NCI-H345 (cell line): ENCODE results near the gene HYOU1.
"Not testable (repeated sequence)": the region's sequence is repeated elsewhere in the genome, so short reads cannot be mapped to it uniquely, and the experiment has no call there.

ENCODE experiments used
- DNase-seq: peaks from one replicate; lab custom pipeline; 2025; lab: John Stamatoyannopoulos, UW

Gene HYOU1

DNA sequence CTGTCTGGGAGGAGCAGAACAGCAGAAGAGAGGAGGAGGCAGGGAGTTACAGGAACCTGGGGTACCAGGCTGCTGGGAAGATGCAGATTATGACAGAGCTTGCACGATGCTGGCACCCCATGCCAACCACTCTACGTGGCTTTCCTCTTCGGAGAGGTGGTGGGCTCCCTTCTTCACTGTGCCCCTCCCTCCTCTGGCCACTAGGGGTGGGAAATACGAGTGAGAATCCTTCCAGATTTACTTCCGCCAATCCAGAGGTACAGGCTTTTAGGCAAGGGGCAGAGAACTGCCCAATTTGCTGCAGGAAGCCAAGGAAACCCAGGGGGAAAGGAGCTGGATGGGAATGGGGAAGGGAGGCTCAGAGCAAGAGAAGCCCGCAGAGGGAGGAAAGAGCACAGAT, 12.3 kb downstream of the HYOU1 start:
- no peak for DNase-seq

DNA sequence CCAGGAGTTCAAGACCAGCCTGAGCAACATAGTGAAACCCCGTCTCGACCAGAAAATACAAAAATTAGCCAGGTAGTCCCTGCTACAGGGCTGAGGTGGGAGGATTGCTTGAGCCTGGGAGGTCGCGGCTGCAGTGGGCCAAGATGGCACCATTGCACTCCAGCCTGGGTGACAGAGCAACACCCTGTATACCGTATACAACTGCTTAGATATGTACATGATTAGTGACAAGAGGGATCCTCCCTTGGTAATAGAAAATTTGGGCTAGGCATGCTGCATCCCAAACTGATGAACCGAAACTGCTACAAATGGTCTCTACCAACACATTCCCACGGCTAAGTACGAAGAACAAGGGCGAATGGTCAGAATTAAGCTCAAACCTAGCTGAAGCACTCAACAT, 14.1 kb downstream of the HYOU1 start:
- no peak for DNase-seq

DNA sequence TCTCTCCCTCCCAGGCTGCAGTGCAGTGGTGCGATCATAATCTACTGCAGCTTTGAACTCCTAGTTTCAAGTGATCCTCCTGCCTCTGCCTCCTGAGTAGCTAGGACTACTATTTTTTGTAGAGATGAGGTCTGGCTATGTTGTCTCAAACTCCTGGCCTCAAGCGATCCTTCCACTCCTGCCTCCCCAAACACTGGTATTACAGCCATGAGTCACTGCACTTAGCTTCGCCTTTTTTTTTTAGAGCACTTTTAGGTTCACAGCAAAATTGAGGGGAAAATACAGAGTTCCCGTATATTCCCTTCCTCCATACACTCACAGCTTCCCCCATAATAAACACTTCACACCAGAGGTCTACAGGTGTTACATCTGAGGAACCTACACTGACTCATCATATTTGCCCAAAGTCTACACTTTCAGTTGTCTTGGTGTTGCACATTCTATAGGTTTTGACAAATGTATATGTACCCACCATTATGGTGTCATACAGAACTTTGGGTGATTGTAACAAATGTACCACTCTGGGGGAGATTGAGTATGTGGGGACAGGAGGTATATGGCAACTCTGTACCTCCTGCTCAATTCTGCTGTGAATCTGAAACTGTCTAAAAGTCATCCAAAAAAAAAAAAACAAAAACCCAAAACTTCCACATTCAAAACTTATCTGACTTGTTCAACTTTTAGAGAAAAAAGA, 15.0 kb downstream of the HYOU1 start:
- no peak for DNase-seq

DNA sequence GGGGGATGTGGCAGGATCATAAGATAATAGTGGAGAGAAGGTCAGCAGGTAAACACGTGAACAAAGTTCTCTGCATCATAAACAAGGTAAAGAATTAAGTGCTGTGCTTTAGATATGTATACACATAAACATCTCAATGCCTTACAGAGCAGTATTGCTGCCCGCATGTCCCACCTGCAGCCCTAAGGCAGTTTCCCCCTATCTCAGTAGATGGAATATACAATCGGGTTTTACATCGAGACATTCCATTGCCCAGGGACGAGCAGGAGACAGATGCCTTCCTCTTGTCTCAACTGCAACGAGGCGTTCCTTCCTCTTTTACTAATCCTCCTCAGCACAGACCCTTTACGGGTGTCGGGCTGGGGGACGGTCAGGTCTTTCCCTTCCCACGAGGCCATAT, 17.5 kb downstream of the HYOU1 start:
- DNase-seq: not testable (repeated sequence)

DNA sequence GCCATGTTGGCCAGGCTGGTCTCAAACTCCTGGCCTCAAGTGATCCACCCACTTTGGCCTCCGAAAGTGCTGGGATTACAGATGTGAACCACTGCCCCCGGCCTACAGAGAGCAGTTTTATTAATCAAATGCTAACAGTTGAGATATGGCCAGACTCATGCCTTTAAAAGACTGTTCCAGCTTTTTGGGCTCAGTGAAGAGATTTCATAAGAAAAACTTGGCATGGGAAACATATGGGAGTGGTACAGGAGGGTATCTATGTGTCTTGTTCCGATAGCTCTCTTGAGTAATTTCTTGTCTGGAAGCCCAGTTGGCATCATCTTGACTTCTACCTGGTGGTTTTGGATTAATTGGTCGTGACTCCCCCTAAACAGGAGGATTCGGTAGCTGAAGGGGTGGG, 18.1 kb downstream of the HYOU1 start:
- no peak for DNase-seq

DNA sequence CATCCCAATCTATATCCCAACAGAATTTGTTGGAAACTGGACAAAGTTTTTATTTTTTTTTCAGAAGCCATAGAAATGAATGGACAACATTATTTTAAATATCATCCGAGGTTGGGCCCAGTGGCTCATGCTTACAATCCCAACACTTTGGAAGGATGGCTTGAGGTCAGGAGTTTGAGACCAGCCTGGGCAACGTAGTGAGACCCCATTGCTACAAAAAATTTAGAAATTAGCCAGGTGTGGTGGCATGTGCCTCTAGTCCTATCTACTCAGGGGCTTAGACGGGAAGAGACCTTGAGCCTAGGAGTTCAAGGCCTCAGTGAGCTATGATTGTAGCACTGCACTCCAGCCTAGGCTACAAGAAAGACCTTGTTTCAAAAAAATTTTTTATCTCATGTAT, 22.2 kb downstream of the HYOU1 start:
- no peak for DNase-seq

DNA sequence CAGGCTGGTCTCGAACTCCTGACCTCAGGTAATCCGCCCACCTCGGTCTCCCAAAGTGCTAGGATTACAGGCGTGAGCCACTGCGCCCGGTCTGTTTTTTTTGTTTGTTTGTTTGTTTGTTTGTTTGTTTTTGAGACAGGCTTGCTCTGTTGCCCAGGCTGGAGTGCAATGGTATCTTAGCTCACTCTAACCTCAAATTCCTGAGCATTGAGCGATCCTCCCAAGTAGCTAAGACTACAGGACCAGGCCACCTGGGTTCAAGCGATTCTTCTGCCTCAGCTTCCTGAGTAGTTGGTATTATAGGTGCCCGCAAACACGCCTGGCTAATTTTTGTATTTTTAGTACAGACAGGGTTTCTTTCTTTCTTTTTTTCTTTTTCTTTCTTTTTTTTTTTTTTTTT, 23.6 kb downstream of the HYOU1 start:
- DNase-seq: not testable (repeated sequence)

DNA sequence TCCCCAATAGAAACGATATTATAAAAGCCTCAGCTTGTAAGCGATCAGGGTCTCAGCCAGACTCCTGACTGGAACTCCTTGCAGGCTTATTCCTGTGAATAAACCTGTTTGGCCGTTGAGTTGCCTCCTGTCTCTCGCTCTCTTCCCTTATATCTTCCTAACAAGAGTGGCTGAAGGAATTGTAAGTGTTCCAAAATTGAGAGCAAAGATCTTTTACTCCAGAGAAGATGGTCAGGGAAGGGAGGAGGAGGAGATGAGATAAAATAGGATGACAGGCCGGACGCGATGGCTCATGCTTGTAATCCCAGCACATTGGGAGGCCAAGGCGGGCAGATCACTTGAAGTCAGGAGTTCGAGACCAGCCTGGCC, 25.1 kb downstream of the HYOU1 start:
- no peak for DNase-seq

DNA sequence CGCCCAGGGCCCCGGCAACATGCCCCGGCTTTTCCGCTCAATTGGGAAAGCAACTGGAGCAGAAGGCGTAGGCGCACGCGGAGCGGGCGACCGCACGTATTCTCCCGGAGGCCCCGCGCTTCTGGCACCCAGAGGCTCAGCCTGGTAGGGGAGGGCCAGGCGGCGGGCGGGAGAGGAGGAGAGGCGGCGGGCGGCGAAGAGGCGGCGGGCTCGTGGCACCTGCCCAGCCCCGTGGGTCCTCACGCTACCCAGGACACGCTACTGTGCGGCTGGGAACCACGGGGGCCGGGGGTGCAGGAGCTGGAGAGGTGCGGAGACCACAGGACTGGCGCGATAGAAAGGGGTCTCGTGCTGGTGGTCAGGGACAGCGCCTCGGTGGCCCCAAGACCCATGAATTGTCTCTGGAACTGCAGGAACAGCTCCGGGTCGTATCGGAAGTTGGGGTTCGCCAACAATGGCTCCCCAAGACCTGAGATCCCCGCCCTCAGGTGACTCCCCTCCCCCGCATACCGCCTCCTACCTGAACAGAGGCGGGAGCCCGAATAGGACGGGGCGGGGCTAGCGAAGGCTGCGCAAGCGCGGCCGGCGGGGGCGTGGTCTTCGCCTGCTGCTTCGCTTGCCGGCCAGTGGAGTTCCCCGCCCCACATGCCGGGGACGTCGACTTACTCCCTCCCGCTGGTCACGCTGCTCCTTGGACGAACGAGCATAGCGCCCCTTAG, 26.5 kb downstream of the HYOU1 start, which contains the start of gene SLC37A4:
Gene SLC37A4 (minus strand): TSS at position 549 of the 719 bp plus-strand sequence.
- DNase-seq: peak; percentile 99

DNA sequence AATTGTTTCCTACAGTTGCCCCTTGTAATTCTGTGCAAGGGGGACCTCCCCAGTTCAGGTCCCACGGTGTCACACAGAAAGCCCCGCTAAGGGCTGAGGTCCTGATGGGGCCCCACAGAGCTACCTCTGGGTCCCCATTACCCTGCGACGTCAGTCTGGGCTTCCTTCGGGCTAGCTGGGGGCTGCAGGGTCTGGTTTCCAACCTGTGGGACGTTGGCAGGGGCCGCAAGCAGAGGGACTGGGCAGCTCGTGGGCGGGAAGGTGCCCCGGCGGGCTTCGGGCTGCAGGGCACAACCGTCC, 27.0 kb downstream of the HYOU1 start:
- no peak for DNase-seq

DNA sequence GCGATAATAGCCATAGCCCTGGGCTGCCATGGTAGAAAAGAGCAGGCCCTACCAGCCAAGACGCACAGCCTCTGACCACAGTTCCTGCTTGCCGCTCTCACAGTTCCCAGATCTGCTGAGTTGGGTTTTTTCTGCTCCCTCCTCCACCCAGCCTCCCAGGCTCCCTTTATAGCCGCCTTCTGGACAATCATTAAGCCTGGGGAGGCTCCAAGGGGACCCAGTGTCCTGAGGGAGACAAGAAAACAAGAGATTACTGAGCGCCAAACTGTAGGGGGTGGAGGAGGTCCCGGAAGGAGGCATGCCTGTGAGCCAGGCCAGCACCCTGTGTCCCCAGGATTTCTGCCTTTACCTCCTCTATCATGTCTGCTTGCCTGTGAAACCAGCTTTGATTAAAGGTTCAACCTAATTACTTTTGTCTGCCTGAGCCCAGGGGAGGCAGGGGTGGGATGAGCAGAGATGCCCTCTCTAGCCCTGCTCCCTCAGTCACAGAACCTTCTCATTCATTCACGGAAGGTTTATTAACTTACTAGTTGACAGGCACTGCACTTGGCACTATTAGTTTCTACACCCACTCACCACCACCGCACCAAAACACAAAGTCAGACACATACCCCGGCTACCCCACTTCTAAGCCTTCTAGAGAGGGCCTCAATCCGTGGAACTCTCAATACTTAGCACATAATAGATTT, 27.5 kb downstream of the HYOU1 start:
- no peak for DNase-seq

DNA sequence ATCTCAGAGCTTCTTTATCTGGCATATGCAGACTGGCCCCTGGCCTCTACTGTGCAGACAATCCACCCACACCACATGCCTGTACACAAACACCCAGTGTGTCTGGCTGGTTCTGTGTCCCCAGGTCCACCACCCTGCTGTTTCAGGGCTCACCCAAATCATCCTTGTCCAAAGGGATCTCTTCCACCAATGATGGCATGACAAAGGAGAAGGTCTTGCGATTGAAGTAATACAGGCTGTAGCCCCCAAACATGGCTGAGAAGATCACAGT, 28.0 kb downstream of the HYOU1 start:
- DNase-seq: no peak

DNA sequence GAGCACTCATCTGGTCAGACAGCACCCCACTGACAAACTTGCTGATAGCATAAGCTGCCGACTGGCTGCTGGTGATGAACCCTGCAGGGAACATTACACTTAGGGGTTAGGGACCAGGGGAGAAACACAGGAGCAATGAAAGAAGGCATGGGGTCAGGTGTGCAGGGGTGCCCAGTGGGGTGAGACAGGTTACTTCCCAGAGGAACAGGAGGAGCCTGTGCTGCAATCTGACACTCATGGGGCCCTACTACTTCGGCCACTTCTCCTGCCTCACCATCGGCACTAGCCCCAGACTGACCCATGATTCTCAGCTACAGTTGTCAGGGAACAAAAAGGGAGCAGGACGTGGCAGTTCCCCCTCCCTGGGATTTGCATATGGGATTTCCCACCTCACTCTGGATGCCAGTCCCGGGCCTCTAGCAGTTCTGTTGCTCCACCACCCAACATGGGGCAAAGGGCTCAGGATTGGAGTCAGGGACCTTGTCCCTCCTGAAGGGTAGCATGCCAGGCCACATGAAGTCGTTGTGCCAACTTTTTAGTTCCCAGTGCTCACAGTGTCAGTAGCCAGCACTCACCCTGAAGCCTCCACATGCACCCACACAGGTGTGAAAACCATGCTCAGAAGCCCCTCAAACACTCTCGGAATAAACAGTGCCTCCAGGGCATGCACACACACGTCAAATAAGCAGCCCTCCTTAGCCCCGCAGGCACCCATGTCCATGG, 28.5 kb downstream of the HYOU1 start:
- DNase-seq: no peak

DNA sequence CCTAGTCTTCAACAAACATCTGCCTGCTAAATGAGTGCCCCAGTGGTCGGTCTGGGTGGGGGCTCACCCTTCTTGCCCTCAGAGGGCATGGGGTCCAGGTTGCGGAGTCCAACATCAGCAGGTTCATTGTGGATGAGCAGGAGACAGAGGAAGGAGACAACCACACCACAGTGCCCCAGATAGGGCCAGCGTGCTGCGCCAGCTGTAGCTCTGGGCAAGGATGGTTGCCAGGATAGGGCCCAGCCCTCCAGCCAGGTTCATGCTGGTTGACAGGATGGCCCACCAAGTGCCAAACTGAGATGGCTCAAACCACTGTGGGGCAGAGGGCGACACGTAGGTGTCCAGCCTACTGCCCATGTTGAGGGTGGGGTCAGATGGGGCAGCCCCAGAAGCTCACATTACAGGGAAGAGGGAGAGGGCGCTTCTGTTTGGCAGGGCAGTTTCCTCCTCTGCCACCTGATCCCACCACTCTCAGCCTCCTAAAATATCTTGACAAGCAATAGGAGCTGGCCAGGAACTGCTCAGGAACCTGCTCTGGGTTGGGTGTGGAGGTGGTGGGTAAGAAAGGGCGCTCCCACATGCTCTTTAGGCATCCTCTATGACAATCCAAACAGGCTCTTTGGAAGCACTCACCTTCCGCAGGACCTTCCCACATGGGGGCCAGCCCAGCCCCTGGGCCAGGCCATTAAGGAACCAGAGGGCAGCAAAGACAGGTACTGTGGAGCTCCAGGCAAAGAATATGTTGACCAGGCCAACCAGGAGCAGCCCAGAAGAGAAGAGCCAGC, 29.3 kb downstream of the HYOU1 start:
- DNase-seq: no peak

DNA sequence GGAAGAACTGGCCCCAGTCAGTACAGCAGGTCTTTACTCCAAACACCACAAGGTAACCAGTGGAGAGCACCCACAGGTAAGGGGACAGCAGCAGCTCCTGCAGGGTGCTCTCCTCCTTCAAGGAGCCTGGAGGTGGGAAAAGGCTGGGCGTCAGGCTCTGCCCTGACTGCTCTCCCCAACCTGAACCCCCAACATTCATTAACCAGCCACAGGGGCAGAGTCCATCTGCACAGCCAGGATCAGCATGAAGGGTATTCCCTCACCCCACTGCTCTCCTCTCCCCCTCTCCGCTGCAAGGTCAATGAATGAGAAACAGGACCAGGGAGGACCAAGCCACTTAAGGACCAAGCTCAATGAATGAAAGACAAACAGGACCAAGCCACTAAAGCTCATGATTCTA, 30.0 kb downstream of the HYOU1 start:
- no peak for DNase-seq

DNA sequence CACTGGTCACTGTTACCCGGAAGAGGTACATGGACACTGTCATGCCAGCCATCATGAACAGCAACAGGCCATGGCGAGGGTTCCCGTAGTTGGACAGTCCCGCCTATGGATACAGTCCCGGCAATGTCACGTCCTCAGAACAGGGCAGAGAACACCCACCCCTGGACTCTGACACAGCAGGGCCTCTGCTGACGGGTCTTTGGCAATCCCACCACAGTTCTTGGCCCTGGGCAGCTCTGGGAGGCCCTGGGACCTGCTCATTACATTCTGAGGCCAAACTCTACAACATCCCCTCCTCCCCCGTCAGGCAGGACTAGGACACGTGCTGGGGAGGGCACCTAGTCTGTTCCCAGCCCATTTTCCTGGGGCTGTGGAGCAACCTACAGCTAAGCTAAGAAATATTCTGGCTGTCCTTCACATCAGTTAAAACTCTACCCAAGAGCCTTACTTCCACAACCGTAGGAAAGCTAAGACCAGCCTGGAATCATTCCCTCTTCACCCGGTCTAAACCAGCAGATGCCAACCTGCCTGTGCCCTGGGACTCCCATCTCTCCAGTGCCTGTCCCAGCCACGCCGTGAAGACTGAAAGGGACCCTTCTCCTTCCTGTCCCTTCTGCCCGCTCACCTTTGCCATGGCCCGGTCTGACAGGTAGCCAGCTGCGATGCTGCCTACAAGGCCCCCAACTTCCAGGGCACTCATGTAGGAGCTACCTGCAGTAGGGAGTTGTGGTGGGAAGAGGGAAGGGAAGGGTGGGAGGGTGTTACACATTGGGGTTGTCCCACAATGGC, 30.8 kb downstream of the HYOU1 start:
- no peak for DNase-seq

DNA sequence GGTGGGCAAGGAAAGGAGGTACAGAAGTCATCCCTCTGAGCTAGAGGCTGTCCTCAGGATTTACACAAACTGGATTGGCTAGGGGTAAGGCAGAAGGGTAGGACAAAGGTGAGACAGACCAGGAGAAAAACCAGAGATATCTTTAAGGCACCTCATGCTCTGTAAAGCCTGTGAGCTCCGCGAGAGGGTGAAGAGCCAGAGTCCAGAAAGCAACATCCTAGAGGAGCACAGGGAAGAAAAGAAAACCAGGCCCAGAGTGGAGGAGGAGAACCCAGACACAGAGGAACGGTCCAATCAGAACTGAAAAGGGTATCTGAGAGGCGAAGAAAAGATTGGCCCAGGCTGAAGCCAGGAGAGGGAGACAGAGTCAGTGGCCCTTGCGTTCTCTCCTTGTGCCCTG, 31.5 kb downstream of the HYOU1 start:
- no peak for DNase-seq

DNA sequence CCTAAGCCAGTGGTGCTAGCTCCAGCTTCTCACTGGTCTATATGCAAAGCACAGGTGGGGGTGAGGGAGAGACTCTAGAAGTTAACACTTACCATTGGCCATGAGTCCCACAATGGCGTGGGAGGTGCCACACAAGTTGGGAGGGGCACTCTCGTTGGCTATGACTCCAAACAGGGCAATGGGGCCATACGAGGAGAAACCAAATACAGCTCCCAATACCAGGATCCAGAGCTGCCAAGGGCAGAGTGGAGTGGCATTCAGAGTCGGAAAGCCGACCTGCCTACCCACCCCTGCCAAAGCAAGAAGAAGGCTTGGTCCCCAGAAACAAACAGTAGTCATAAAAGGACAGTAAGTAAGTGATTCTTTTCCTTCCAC, 31.9 kb downstream of the HYOU1 start:
- DNase-seq: no peak

DNA sequence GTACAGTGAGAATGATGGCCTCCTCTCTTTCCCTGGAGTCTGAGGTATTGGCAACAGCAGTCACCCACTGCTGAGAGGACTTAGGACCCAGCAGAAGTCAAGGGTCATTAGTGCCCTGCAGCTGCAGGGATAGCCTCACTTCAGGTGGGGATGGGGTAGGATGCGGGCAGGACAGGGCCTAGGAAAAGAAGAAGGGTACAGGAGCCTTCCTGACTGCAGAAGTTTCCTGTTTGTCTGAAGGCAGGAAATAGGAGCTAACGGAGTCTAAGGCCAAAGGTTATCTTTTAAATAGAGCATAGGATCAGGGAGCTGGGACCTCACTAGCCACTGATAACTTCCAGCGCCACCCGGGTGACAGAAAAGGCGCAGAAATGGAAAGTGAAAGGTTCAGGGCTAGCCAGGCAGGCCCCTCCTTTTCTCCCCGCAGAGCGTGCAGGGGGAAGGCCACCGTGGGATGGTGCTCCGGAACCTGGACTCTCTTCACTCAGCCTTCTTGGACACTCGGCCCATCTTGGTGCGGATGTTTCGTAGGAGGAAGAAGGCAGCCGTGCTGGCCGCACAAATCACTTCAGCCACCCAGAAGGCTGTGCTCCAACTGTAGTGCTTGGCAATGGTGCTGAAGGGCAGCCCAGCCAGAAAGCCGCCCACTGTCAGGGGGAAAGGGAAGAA, 32.4 kb downstream of the HYOU1 start:
- DNase-seq: no peak

DNA sequence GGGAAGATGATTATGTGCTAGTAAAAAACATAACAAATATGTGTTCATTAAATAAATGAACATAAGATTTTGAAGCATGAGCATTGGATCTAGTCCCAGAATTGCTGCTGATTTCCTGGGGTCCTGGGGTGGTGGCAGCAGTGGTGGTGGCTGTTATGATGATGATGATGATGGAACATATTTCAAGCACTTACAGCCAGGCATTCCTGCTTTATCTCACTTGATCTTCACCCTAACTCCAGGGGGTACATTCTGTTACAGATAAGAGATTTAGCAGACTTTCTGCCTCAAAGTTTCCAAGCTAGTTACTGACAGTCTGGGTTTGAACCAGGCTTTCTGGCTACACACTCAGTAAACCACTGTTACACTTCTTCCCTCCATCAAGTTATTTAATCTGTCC, 33.3 kb downstream of the HYOU1 start:
- DNase-seq: no peak

DNA sequence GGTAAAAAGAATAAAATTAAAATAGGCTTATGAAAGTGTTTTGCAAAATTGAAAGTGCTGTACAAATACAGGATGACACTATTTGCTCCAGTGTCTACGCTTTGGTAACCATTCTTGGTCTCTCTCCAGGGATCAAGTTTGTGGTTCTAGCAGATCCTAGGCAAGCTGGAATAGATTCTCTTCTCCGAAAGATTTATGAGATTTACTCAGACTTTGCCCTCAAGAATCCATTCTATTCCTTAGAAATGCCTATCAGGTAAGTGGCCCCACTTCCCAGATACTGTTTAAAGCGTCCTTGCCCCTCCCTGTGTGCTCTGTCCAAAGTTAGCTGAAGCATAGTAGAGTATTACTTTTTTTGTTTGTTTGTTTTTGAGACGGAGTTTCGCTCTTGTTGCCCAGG, 35.4 kb downstream of the HYOU1 start:
- no peak for DNase-seq
